NK-92 treated with Interleukin-12 subunit alpha and Interleukin-12 subunit beta, amount 100 ng/mL, for 24 hours (cell line): ENCODE results near the gene MYZAP.

Source experiments
- DNase-seq: peaks from one replicate; lab custom pipeline; 2025; lab: John Stamatoyannopoulos, UW

MYZAP gene

DNA sequence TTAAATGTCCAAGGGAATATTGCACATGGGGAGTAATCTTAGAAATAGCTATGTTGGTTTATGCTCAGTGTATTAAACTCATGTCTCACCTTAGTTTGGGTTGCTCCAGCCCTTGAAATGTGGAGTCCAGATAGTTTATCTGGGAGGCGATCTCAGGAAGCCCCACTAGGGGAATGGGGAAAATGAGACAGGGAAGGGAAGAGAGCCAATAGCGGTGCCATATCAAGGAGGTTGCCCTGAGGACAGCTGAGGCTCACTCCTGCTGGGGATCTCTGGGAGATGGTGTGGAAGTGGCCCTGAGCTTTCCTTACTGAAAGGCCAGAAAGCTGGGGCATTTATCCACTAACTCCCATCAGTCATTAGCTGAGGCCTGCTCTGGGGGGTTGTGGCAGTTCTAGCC is 71.6 kb downstream of the MYZAP start:
- DNase-seq = no peak

GRCh38 chr15:57665194-57665593 is 73.5 kb downstream of the MYZAP start:
- DNase-seq = no peak

GRCh38 chr15:57665939-57666338 is 74.2 kb downstream of the MYZAP start:
- no peak for DNase-seq

GRCh38 chr15:57667171-57667849 is 75.6 kb downstream of the MYZAP start:
- no peak for DNase-seq

GRCh38 chr15:57668016-57668415 is 76.3 kb downstream of the MYZAP start:
- no peak for DNase-seq

DNA sequence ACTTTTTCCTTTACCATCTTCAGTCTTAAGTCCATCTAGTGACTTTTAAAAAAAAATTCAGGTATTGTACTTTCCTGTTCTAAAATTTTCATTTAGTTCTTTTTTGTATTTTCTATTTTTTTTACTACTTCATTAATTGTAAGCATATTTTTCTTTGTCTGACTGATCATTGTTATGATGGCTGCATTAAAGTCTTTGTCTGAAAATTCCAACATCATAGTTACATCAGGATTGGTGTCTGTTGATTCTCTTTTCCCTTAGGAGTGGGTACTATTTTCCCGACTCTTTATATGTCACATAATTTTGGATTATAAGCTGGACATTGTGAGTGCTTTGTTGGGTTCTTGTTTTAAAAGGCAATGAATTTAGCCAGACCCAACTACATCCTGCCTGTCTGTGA is 79.9 kb downstream of the MYZAP start:
- DNase-seq = no peak

DNA sequence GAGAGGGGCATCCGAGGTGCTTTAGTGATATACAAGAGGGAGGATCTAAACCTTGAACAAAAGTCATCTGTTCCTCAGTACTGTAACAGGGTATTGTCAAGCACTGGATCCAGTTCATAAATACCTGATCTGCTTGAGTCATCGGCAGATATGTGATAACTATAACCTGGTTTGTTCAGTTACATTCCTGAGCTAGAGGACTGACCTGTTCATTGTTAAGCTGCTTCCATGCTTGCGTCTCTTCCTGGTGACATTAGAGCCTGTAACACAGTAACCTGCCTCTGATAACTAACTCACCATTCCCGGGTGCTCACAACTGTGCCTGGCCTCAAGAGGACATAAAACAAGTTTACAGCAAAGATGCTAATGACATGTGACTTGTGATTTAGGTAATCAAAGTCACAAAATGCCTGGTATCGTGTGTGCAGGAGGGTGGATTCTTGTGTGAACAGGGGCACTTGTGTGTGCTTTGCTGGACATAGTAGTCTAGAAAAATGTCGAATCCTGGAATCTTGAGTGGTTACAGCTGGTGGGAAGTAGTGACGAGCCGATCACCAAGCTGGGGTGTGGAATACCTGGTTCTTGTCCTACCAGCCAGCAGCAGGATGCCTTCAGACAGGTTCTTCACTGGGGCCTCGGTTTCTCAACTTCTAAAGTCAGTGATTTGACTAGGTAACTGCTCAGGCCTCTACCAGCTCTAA is 83.9 kb downstream of the MYZAP start:
- no peak for DNase-seq

DNA sequence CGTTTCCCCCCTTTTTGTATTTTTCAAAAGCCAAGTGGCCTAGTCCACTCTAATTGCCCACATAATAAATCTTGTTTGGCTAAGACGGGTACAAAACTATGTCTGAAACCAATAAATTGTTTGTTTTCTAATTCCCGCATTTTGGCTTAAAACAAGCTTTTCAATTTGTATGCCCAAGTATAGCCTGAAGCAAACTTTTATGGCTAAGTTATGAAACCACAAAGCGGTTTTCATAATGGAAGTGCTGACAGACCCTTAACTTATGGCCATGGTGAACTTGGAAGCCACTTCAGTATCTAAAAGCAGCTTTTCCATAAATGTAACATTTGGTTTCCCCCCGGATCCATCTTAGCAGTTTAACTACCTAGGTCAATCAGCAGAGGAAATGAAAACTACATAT is 84.9 kb downstream of the MYZAP start:
- DNase-seq = no peak

GRCh38 chr15:57677204-57677603 is 85.5 kb downstream of the MYZAP start:
- DNase-seq = no peak

DNA sequence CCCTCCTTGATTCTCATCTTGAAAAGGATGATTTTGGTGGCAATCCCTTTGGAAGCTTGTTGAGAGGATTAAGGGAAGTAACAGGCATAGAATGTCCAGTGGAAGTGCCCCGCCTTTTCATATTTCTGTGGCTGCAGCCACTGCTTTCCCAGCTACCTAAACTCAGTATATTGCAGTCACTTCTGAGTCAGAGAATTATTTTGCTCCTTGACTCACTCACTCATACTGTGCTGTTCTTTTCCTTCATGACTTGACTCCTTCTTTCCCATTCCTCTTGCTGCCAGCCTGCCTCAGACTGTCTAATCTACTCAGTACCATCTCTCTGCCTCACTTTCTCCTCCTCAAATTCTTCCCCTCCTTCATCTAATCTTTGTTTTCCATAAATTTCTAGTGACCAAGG is 88.3 kb downstream of the MYZAP start:
- DNase-seq = no peak

- DNase-seq = no peak
These were observed 89.3 kb downstream of the MYZAP start for GRCh38 chr15:57681011-57681410.

GRCh38 chr15:57683481-57683880 is 91.8 kb downstream of the MYZAP start:
- no peak for DNase-seq

DNA sequence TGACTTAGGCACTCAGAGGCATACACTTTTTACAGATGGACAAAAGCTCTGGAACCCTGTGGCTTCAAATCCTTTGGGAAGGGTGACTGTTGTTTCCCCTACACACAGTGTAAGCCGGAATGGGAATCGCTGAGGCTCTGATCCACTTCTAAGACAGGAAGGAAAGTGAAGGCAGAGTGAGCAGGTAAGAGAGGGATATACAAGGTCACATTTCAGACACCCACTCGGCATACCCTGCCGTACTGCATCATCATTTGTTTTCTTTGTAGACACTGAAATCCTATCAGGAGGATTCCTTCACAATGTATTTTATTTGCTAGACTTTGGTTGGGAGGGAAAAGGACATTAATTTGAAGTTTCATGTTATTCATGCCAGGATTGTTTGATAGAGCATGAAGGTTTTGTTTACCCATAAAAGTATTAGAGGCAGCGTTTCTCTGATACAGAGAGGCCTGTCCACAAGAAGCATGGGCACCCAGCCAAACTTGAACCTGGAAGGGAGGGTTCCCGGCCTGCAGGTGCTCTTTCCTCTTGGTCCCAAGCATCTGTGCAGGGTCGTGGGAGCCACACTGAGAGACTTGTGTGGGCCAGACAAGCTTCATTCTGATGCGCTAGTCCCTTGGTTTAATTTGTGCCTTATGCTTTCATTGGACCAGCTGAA is 92.9 kb downstream of the MYZAP start:
- DNase-seq = no peak

DNA sequence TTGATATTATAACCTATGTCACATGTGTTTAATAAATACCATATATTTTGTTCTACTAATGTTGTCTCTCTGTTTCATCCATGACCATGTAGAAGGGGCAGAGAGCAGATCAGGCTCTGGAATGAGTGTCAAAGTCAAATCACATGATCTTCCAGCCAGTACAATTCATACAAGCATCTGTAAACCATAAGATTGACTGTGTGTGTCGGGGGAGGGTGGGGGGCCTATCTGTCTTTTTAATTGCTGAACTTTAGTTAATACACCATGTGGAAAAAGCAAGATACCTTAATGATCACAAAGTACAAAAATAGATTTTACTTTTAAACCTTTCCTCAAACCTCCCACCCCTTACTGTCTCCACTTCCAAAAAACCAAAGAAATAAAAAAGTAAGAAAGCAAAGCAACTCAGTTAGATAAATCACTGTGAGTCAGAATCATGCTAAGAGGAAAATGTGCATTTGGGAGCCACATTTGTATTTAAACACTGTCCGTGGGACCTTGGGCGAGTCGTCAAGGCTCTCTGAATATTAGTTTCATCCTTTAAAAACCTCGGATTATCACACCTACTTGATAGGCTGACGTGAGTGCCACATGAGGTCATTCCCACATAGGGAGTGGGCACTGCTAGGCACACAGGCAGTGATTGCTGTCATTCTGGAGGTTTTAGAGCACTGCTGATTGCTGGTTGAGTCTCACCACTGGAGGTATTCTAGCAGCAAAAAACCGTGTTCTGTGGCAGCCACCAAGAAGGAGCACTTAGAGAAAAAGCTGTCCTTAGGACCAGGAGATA is 93.8 kb downstream of the MYZAP start:
- no peak for DNase-seq

- DNase-seq = no peak
These were observed 95.0 kb downstream of the MYZAP start for GRCh38 chr15:57686657-57687056.

DNA sequence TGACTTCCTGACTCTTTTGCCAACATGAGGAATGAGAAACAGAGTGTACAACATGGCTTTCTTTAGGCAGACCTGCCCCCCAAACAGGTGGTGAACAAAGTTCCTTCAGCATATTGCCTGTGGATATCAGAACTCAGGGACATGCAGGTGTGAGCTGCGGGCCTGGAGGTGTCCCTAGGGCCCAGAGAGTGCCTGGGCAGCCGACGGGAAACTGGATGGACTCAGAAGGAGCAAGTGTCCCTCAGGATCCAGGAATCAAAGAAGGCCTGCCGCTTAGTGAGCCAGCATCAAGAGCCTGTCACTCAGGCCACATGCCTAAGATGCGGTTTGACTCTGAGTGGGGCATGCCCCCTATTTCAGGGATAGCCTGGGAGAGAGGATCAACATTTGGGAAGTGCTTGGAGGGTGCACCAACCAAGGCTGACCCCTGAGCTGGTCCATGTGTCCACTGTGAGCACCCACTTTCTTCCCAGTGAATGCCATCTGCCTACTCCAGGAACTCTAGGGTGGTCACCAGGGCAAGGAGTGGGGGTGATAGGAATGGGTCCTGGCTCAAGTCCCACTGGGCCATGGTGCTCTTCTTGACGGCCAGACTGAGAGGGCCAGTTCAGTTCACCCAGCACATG is 98.8 kb downstream of the MYZAP start:
- no peak for DNase-seq

- DNase-seq = no peak
These were observed 99.4 kb downstream of the MYZAP start for GRCh38 chr15:57691082-57691481.

- no peak for DNase-seq
These were observed 101.0 kb downstream of the MYZAP start for GRCh38 chr15:57692709-57693108.

DNA sequence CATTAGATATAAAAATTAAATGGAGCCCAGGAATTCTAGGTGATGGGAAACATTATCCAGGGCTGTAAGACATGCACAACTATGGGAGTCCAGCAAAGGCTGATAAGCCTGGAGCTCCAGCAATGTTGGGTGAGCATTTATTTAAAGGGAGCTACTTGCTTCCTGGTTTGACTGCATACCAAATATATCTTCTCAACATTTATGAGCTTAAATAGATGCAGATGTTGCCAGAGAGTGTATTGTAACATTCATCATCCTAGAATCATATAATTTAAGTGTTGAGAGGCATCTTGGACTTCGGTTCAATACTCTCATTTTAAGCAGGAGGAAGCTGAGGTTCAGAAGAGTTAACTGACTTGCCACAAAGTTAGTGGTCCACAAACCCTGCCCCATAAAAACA is 102.6 kb downstream of the MYZAP start:
- DNase-seq = no peak

- DNase-seq = no peak
These were observed 104.4 kb downstream of the MYZAP start for GRCh38 chr15:57696146-57696545.

- DNase-seq = no peak
These were observed 105.9 kb downstream of the MYZAP start for GRCh38 chr15:57697588-57697987.

DNA sequence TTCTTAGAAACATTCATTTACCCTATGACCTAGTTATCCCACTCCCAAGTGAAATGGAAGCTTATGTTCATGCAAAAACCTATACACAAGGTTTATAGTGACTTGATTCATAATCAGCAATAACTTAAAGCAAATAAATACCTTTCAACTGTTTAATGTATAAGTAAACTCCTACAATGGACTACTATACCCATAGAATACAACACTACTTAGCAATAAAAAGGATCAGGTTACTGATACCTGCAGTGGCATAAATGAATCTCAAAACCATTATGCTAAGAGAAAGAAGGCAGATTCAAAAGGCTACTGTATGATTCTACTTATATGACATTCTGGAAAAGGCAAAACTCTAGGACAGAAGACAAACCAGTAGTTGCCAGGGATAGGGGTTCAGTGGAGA is 106.5 kb downstream of the MYZAP start:
- DNase-seq = no peak
